Thymus (tissue), 11 donors: ENCODE measurements around the gene ATG7. TPM values are rescaled to one million over a fixed set of nuclear protein-coding genes. Genes with fewer than 3 reads are reported as not detected.
A peak's percentile ranks its signal among the peaks of the same experiment; 100 is the strongest.

ENCODE experiments used
- DNase-seq, 9 donors: peaks; one replicate each; pipeline ENCODE4 v3.0.0-alpha.2; 2013; ENCODE audit warnings: low spot score in 9 of 9, low read depth in 6 of 9, missing footprints in 1 of 9
- H3K27ac ChIP-seq, 2 donors: one replicate each; pipeline ENCODE4 v1.5.1; 2013; ENCODE audit warnings: control low read depth in 1 of 2, low read depth in 1 of 2, low read length in 1 of 2, mild to moderate bottlenecking in 1 of 2, moderate library complexity in 1 of 2
- H3K27me3 ChIP-seq, 2 donors: one replicate each; pipeline ENCODE4 v1.5.1; 2013; ENCODE audit warnings: low read length in 1 of 2; ENCODE audit not compliant: control insufficient read depth in 2 of 2, insufficient read depth in 1 of 2
- H3K36me3 ChIP-seq, 2 donors: one replicate each; pipeline ENCODE4 v1.5.1; 2013; ENCODE audit warnings: low read length in 1 of 2, mild to moderate bottlenecking in 1 of 2, moderate library complexity in 1 of 2; ENCODE audit not compliant: control insufficient read depth in 2 of 2, insufficient read depth in 2 of 2
- H3K4me1 ChIP-seq, 2 donors: one replicate each; pipeline ENCODE4 v1.5.1; 2013; ENCODE audit warnings: low read length in 2 of 2; ENCODE audit not compliant: control insufficient read depth in 2 of 2, insufficient read depth in 2 of 2
- H3K4me3 ChIP-seq, 2 donors: one replicate each; pipeline ENCODE4 v1.5.1; 2013; ENCODE audit warnings: low read length in 2 of 2, control low read depth in 1 of 2, mild to moderate bottlenecking in 1 of 2
- H3K9me3 ChIP-seq, 2 donors: one replicate each; pipeline ENCODE4 v1.5.1; 2013; ENCODE audit warnings: low read length in 1 of 2, mild to moderate bottlenecking in 1 of 2; ENCODE audit not compliant: control insufficient read depth in 2 of 2, insufficient read depth in 1 of 2
- WGBS: extraction: QIAGEN DNeasy Blood & Tissue Kit; methylation state at CpG from one replicate; pipeline ENCODE4 v1.1.7; 2013; 5-methylcytosine and 5-hydroxymethylcytosine counted together
- polyA plus RNA-seq: library from polyadenylated mRNA; stranded (reverse); fragments of 200-250 nt; gene quantifications from one replicate; pipeline ENCODE4 v1.2.3, GENCODE V29; 2013
- total RNA-seq: library from RNA; stranded (reverse); fragments of 120-200 nt; gene quantifications from one replicate; pipeline ENCODE4 v1.2.4, GENCODE V29; 2013
- donor health status: healthy.

Gene ATG7
- total and polyA plus RNA-seq, 2 donors: 9.0 to 21.7 TPM

GRCh38 chr3:11302444-11302843 is 30.2 kb downstream of the ATG7 start:
- H3K36me3 ChIP-seq: peaks cover 4 to 24% of the 10 kb centered on the region in 2 donors
- no peak for DNase-seq
- no peak overlapping the region for H3K27ac ChIP-seq
- peaks cover 10 to 22% of the 10 kb centered on the region in 2 donors for H3K4me1 ChIP-seq
- H3K4me3 ChIP-seq: no peak overlapping the region
- no peaks in the 10 kb centered on the region for H3K9me3 ChIP-seq
- no peaks in the 10 kb centered on the region for H3K27me3 ChIP-seq

GRCh38 chr3:11304175-11304574 is 32.0 kb downstream of the ATG7 start:
- Histone ChIP-seq H3K36me3 (peaks cover 18 to 40% of the 10 kb centered on the region in 2 donors), H3K9me3 (no peaks in the 10 kb centered on the region), H3K4me1 (peaks cover 10 to 28% of the 10 kb centered on the region in 2 donors), H3K27me3 (no peaks in the 10 kb centered on the region), H3K27ac (no peak overlapping the region), H3K4me3 (no peak overlapping the region)
- WGBS: 97% methylated on average over 6 of the region's 6 CpGs
- no peak for DNase-seq

GRCh38 chr3:11305509-11305908 is 33.3 kb downstream of the ATG7 start:
- Histone ChIP-seq H3K27me3 (no peaks in the 10 kb centered on the region), H3K27ac (no peak overlapping the region), H3K4me3 (no peak overlapping the region), H3K9me3 (no peaks in the 10 kb centered on the region), H3K36me3 (peaks cover 20 to 40% of the 10 kb centered on the region in 2 donors), H3K4me1 (peaks cover 10 to 28% of the 10 kb centered on the region in 2 donors)
- DNase-seq: no peak
- WGBS: 97% methylated on average over 1 of the region's 1 CpG

GRCh38 chr3:11306817-11307589 is 34.8 kb downstream of the ATG7 start:
- H3K36me3 ChIP-seq: peaks cover 20 to 40% of the 10 kb centered on the region in 2 donors
- peak overlapping the region; percentile 67 to 86 for H3K27ac ChIP-seq
- 22% methylated on average over 5 of the region's 5 CpGs for WGBS
- no peak overlapping the region for H3K4me3 ChIP-seq
- H3K9me3 ChIP-seq: no peaks in the 10 kb centered on the region
- peaks cover 10 to 28% of the 10 kb centered on the region in 2 donors for H3K4me1 ChIP-seq
- H3K27me3 ChIP-seq: no peaks in the 10 kb centered on the region
- DNase-seq: peak; percentile 39 to 87 (median 61)

GRCh38 chr3:11307830-11308432 is 35.7 kb downstream of the ATG7 start:
- Histone ChIP-seq H3K4me3 (no peak overlapping the region), H3K4me1 (peaks cover 10 to 28% of the 10 kb centered on the region in 2 donors), H3K27me3 (no peaks in the 10 kb centered on the region), H3K9me3 (no peaks in the 10 kb centered on the region), H3K27ac (peak overlapping the region; percentile 12 to 86), H3K36me3 (peaks cover 20 to 34% of the 10 kb centered on the region in 2 donors)
- WGBS: 93% methylated on average over 6 of the region's 6 CpGs
- no peak for DNase-seq

- Histone ChIP-seq H3K27me3 (no peaks in the 10 kb centered on the region), H3K9me3 (no peaks in the 10 kb centered on the region), H3K27ac (no peak overlapping the region), H3K36me3 (peaks cover 24 to 53% of the 10 kb centered on the region in 2 donors), H3K4me1 (peaks cover 10 to 26% of the 10 kb centered on the region in 2 donors), H3K4me3 (no peak overlapping the region)
- 95% methylated on average over 5 of the region's 5 CpGs for WGBS
- no peak for DNase-seq
Observed at GRCh38 chr3:11310258-11310657, 38.1 kb downstream of the ATG7 start.

- Histone ChIP-seq H3K4me3 (no peak overlapping the region), H3K9me3 (no peaks in the 10 kb centered on the region), H3K27me3 (no peaks in the 10 kb centered on the region), H3K36me3 (peaks cover 27 to 62% of the 10 kb centered on the region in 2 donors), H3K4me1 (peaks cover 3 to 9% of the 10 kb centered on the region in 2 donors), H3K27ac (no peak overlapping the region)
- WGBS: 98% methylated on average over 5 of the region's 5 CpGs
- DNase-seq: no peak
Observed at GRCh38 chr3:11312166-11312565, 40.0 kb downstream of the ATG7 start.

- H3K36me3 ChIP-seq: peaks cover 34 to 63% of the 10 kb centered on the region in 2 donors
- H3K9me3 ChIP-seq: no peaks in the 10 kb centered on the region
- H3K4me3 ChIP-seq: no peak overlapping the region
- WGBS: 80% methylated on average over 9 of the region's 9 CpGs
- no peak overlapping the region for H3K27ac ChIP-seq
- no peak for DNase-seq
- no peaks in the 10 kb centered on the region for H3K4me1 ChIP-seq
- H3K27me3 ChIP-seq: no peaks in the 10 kb centered on the region
Observed at GRCh38 chr3:11317300-11317699, 45.1 kb downstream of the ATG7 start.

- Histone ChIP-seq H3K36me3 (peaks cover 31 to 33% of the 10 kb centered on the region in 2 donors), H3K27me3 (no peaks in the 10 kb centered on the region), H3K9me3 (no peaks in the 10 kb centered on the region), H3K4me3 (no peak overlapping the region), H3K4me1 (no peaks in the 10 kb centered on the region), H3K27ac (no peak overlapping the region)
- 96% methylated on average over 2 of the region's 2 CpGs for WGBS
- DNase-seq: no peak
Observed at GRCh38 chr3:11322931-11323330, 50.7 kb downstream of the ATG7 start.
